Measurements from ENCODE around the gene PGAP2. TPM values are rescaled to one million over a fixed set of nuclear protein-coding genes. Genes with fewer than 3 reads are reported as not detected.

Gene PGAP2
- total and polyA plus RNA-seq, 5 donors from 2014 or later: 11.4 to 16.7 (median 13.1) TPM

- Histone ChIP-seq H3K36me3 (ENCODE audit: control insufficient read depth, insufficient read depth, low read length) (peaks cover 62% of the 10 kb centered on the region), H3K4me1 (ENCODE audit: control insufficient read depth, insufficient read depth, low read length, poor library complexity, severe bottlenecking) (peaks cover 34% of the 10 kb centered on the region), H3K9me3 (ENCODE audit: control insufficient read depth in 2 of 2, low read length in 2 of 2) (no peaks in the 10 kb centered on the region), H3K27ac (ENCODE audit: insufficient read depth, low read length, poor library complexity, severe bottlenecking) (no peak overlapping the region), H3K4me3 (ENCODE audit: low read depth, low read length) (no peak overlapping the region), H3K27me3 (ENCODE audit: control insufficient read depth, insufficient read depth, low read length) (no peaks in the 10 kb centered on the region)
- no peaks in the 10 kb centered on the region for H3K9me3 Mint-ChIP-seq
- H3K27me3 Mint-ChIP-seq: no peaks in the 10 kb centered on the region
- peaks cover 14 to 83% (median 57%) of the 10 kb centered on the region in 4 donors for H3K4me1 Mint-ChIP-seq
- no peak overlapping the region for H3K4me3 Mint-ChIP-seq
- no peak for ATAC-seq (ENCODE audit: low read depth in 2 of 2)
- DNase-seq: no peak
- H3K36me3 Mint-ChIP-seq: peaks cover 36% of the 10 kb centered on the region
- H3K27ac Mint-ChIP-seq: peak overlapping the region in 1 of 3 donors; percentile 15
These were observed 19.2 kb downstream of the PGAP2 start for GRCh38 chr11:3827434-3828186.

DNA sequence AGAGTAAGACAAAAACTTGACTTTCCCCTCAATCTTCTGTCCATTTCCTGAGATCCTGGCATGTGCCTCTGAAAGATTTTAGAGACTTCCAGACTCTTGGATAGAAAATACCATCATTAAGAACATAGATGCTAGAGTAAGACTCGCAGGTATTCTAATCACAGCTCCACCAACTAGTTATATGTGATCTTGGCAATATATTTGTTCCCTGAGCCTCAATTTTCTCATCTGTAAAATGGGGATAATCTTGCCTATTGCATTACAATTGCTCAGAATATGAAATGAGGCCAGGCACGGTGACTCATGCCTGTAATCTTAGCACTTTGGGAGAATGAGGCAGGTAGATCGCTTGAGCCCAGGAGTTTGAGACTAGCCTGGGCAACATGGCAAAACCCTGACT lies 21.7 kb downstream of the PGAP2 start:
- ATAC-seq (ENCODE audit: low read depth in 2 of 2) (no peak), DNase-seq (no peak)
- H3K9me3 Mint-ChIP-seq: no peaks in the 10 kb centered on the region
- Histone ChIP-seq H3K9me3 (ENCODE audit: control insufficient read depth in 2 of 2, low read length in 2 of 2) (no peaks in the 10 kb centered on the region), H3K27me3 (ENCODE audit: control insufficient read depth, insufficient read depth, low read length) (no peaks in the 10 kb centered on the region), H3K4me1 (ENCODE audit: control insufficient read depth, insufficient read depth, low read length, poor library complexity, severe bottlenecking) (peaks cover 53% of the 10 kb centered on the region), H3K4me3 (ENCODE audit: low read depth, low read length) (no peak overlapping the region), H3K27ac (ENCODE audit: insufficient read depth, low read length, poor library complexity, severe bottlenecking) (peak overlapping the region; percentile 65), H3K36me3 (ENCODE audit: control insufficient read depth, insufficient read depth, low read length) (peaks cover 68% of the 10 kb centered on the region)
- H3K27me3 Mint-ChIP-seq: no peaks in the 10 kb centered on the region
- peaks cover 54% of the 10 kb centered on the region for H3K36me3 Mint-ChIP-seq
- peaks cover 27 to 91% (median 70%) of the 10 kb centered on the region in 4 donors for H3K4me1 Mint-ChIP-seq
- H3K27ac Mint-ChIP-seq: peak overlapping the region; percentile 89 to 99 (median 93)
- H3K4me3 Mint-ChIP-seq: peak overlapping the region in 1 of 4 donors; percentile 96

DNA sequence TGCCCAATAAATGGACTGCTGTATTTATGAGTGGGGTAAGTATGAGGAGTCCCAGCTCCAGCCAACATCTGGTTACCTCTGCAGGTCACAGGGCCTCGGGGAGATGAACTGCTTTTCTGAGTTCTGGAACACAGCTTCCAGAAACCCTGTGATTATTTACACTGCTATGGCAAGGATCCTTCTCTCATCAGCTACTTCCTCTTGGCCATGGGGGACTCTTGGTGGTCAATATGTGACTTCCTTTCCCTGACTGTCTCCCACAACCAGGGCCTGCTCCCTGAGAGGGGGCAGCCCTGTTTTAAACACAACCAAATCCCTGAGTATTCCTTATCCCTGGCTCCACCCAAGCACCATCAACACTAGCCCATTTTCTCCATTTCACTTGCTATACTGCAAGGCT lies 22.4 kb downstream of the PGAP2 start:
- Mint-ChIP-seq H3K9me3 (peaks cover 0 to 1% (median 0%) of the 10 kb centered on the region in 7 donors), H3K4me1 (peaks cover 33 to 91% (median 72%) of the 10 kb centered on the region in 4 donors), H3K27me3 (no peaks in the 10 kb centered on the region), H3K4me3 (peak overlapping the region in 3 of 4 donors; percentile 71 to 96 (median 80)), H3K27ac (peak overlapping the region; percentile 89 to 99 (median 93)), H3K36me3 (peaks cover 59% of the 10 kb centered on the region)
- Histone ChIP-seq H3K27ac (ENCODE audit: insufficient read depth, low read length, poor library complexity, severe bottlenecking) (peak overlapping the region; percentile 65), H3K4me3 (ENCODE audit: low read depth, low read length) (no peak overlapping the region), H3K27me3 (ENCODE audit: control insufficient read depth, insufficient read depth, low read length) (no peaks in the 10 kb centered on the region), H3K9me3 (ENCODE audit: control insufficient read depth in 2 of 2, low read length in 2 of 2) (no peaks in the 10 kb centered on the region), H3K36me3 (ENCODE audit: control insufficient read depth, insufficient read depth, low read length) (peaks cover 65% of the 10 kb centered on the region), H3K4me1 (ENCODE audit: control insufficient read depth, insufficient read depth, low read length, poor library complexity, severe bottlenecking) (peaks cover 53% of the 10 kb centered on the region)
- ATAC-seq (ENCODE audit: low read depth in 2 of 2): no peak
- no peak for DNase-seq

DNA sequence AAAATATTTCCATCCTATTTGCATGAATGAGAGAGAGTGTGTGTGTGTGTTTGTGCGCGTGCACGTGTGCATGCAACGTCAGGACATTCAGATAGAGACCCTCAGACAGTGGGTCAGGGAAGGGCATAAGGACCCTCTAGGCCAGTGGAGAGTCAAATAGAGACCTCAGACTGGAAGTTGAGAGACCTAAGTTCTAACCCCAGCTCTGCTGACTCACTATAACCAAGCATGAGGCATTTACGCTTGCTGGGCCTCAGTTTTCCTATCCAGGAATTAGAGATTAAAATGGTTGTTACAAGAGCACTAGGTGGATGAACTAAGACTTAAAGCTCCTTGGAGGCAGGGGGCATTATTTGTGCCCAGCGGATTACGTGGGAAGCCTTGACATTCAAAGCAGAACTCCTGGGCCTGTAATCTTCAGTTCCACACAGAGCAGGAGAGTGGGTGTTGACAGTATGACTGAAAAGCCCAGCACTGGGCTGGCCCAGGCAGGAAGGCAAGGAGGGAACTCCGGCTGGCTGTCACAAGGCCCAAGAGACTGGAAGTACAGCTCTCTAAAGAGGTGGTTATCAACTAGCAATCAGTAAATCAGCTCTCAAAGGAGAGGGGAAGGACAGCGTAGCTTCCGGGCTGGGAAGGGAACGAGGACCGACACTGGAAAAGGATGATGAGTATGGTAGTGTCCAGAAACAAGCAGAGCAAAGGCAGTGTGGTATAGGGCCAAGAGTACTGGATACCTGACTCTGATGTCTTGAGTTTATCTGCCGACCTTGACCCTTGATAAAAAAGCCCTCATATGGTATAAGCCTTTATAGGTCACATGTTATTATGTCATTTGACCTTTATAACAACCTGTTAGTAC lies 23.2 kb downstream of the PGAP2 start:
- H3K36me3 Mint-ChIP-seq: peaks cover 51% of the 10 kb centered on the region
- H3K4me1 Mint-ChIP-seq: peaks cover 33 to 91% (median 67%) of the 10 kb centered on the region in 4 donors
- Histone ChIP-seq H3K27me3 (ENCODE audit: control insufficient read depth, insufficient read depth, low read length) (no peaks in the 10 kb centered on the region), H3K27ac (ENCODE audit: insufficient read depth, low read length, poor library complexity, severe bottlenecking) (peak overlapping the region; percentile 65), H3K4me1 (ENCODE audit: control insufficient read depth, insufficient read depth, low read length, poor library complexity, severe bottlenecking) (peaks cover 61% of the 10 kb centered on the region), H3K36me3 (ENCODE audit: control insufficient read depth, insufficient read depth, low read length) (peaks cover 57% of the 10 kb centered on the region), H3K4me3 (ENCODE audit: low read depth, low read length) (peak overlapping the region; percentile 98), H3K9me3 (ENCODE audit: control insufficient read depth in 2 of 2, low read length in 2 of 2) (no peaks in the 10 kb centered on the region)
- H3K4me3 Mint-ChIP-seq: peak overlapping the region; percentile 17 to 96 (median 78)
- H3K9me3 Mint-ChIP-seq: peaks cover 0 to 1% (median 0%) of the 10 kb centered on the region in 7 donors
- H3K27ac Mint-ChIP-seq: peak overlapping the region; percentile 86 to 99 (median 93)
- ATAC-seq (ENCODE audit: low read depth in 2 of 2) (peak; percentile 32 to 46), DNase-seq (no peak)
- H3K27me3 Mint-ChIP-seq: no peaks in the 10 kb centered on the region

DNA sequence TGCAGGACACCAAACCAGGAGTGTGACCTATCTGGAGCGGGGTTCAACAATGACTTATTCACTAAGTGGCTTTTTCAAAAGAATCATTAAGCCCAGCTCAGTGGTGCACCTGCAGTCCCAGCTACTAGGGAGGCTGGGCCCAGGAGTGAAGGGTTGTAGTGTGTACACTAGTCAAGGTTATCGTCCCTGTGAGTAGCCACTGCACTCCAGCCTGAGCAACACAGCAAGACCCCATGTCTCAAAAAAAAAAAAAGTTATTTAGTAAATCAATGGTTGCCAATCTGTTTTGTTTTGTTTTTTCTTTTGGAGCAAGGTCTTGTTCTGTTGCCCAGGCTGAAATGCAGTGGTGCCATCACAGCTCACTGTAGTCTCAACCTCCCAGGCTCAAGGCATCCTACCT lies 24.5 kb downstream of the PGAP2 start:
- H3K36me3 Mint-ChIP-seq: peaks cover 42% of the 10 kb centered on the region
- DNase-seq: no peak
- no peaks in the 10 kb centered on the region for H3K9me3 ChIP-seq (ENCODE audit: control insufficient read depth in 2 of 2, low read length in 2 of 2)
- peak overlapping the region; percentile 92 to 99 (median 95) for H3K27ac Mint-ChIP-seq
- H3K27me3 ChIP-seq (ENCODE audit: control insufficient read depth, insufficient read depth, low read length): no peaks in the 10 kb centered on the region
- H3K27me3 Mint-ChIP-seq: no peaks in the 10 kb centered on the region
- peaks cover 0 to 1% (median 0%) of the 10 kb centered on the region in 7 donors for H3K9me3 Mint-ChIP-seq
- ATAC-seq (ENCODE audit: low read depth in 2 of 2): no peak
- H3K4me1 Mint-ChIP-seq: peaks cover 37 to 90% (median 69%) of the 10 kb centered on the region in 4 donors
- peaks cover 45% of the 10 kb centered on the region for H3K36me3 ChIP-seq (ENCODE audit: control insufficient read depth, insufficient read depth, low read length)
- H3K4me1 ChIP-seq (ENCODE audit: control insufficient read depth, insufficient read depth, low read length, poor library complexity, severe bottlenecking): peaks cover 73% of the 10 kb centered on the region
- peak overlapping the region; percentile 12 to 96 (median 86) for H3K4me3 Mint-ChIP-seq
- H3K4me3 ChIP-seq (ENCODE audit: low read depth, low read length): peak overlapping the region; percentile 98
- H3K27ac ChIP-seq (ENCODE audit: insufficient read depth, low read length, poor library complexity, severe bottlenecking): peak overlapping the region; percentile 65

DNA sequence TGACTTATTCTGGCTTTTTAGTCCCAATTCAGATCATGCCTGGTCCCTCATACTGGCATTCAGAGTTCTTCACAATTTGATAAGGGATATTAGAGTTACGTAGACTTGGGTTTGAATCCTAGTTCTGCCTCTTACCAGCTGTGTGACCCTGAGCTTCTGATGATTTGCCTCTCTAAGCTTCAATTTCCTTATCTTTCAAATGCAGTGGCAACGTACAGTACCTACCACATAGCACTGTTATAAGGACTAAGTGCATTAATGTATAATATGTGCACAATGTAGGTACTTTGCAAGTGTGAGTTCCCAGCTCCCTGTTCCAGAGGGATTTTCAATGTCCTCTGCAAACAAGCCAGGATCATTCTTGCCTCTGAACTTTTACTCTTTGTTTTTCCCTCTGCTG lies 25.1 kb downstream of the PGAP2 start:
- peaks cover 80% of the 10 kb centered on the region for H3K4me1 ChIP-seq (ENCODE audit: control insufficient read depth, insufficient read depth, low read length, poor library complexity, severe bottlenecking)
- H3K27me3 ChIP-seq (ENCODE audit: control insufficient read depth, insufficient read depth, low read length): no peaks in the 10 kb centered on the region
- peaks cover 42 to 91% (median 69%) of the 10 kb centered on the region in 4 donors for H3K4me1 Mint-ChIP-seq
- peak overlapping the region; percentile 92 to 99 (median 95) for H3K27ac Mint-ChIP-seq
- ATAC-seq (ENCODE audit: low read depth in 2 of 2) (no peak), DNase-seq (no peak)
- H3K9me3 Mint-ChIP-seq: peaks cover 0 to 1% (median 0%) of the 10 kb centered on the region in 7 donors
- peak overlapping the region; percentile 98 for H3K4me3 ChIP-seq (ENCODE audit: low read depth, low read length)
- peak overlapping the region; percentile 65 for H3K27ac ChIP-seq (ENCODE audit: insufficient read depth, low read length, poor library complexity, severe bottlenecking)
- H3K27me3 Mint-ChIP-seq: no peaks in the 10 kb centered on the region
- H3K36me3 Mint-ChIP-seq: peaks cover 46% of the 10 kb centered on the region
- H3K36me3 ChIP-seq (ENCODE audit: control insufficient read depth, insufficient read depth, low read length): peaks cover 42% of the 10 kb centered on the region
- peak overlapping the region; percentile 73 to 97 (median 96) for H3K4me3 Mint-ChIP-seq
- H3K9me3 ChIP-seq (ENCODE audit: control insufficient read depth in 2 of 2, low read length in 2 of 2): no peaks in the 10 kb centered on the region

DNA sequence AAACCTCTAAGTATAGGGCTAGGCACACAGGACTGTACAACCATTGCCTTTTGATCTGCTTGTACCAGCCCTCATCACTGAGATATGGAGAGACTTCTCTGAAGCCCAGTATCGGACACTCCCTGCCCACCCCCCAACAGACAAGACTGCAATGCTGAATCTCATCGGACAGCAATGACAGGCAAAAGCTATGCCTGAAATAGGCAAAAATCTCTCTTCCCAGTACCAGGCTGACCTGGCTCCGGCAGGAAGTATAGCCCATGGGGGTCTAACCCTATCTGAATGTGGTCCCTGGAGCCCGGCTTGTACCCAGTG lies 25.9 kb downstream of the PGAP2 start:
- H3K4me1 Mint-ChIP-seq: peaks cover 46 to 97% (median 73%) of the 10 kb centered on the region in 4 donors
- Histone ChIP-seq H3K27ac (ENCODE audit: insufficient read depth, low read length, poor library complexity, severe bottlenecking) (peak overlapping the region; percentile 65), H3K4me3 (ENCODE audit: low read depth, low read length) (peak overlapping the region; percentile 98), H3K27me3 (ENCODE audit: control insufficient read depth, insufficient read depth, low read length) (no peaks in the 10 kb centered on the region), H3K4me1 (ENCODE audit: control insufficient read depth, insufficient read depth, low read length, poor library complexity, severe bottlenecking) (peaks cover 87% of the 10 kb centered on the region), H3K36me3 (ENCODE audit: control insufficient read depth, insufficient read depth, low read length) (peaks cover 37% of the 10 kb centered on the region), H3K9me3 (ENCODE audit: control insufficient read depth in 2 of 2, low read length in 2 of 2) (no peaks in the 10 kb centered on the region)
- ATAC-seq (ENCODE audit: low read depth in 2 of 2): no peak
- H3K9me3 Mint-ChIP-seq: peaks cover 0 to 3% (median 0%) of the 10 kb centered on the region in 7 donors
- H3K4me3 Mint-ChIP-seq: peak overlapping the region; percentile 73 to 97 (median 96)
- peak overlapping the region; percentile 95 to 99 (median 95) for H3K27ac Mint-ChIP-seq
- no peak for DNase-seq
- H3K36me3 Mint-ChIP-seq: peaks cover 50% of the 10 kb centered on the region
- peaks cover 2% of the 10 kb centered on the region for H3K27me3 Mint-ChIP-seq
